Natural killer cell (primary cell): ENCODE data around the gene FOCAD. TPM values are rescaled to one million over a fixed set of nuclear protein-coding genes. Genes with fewer than 3 reads are reported as not detected.

Experiments used
- ATAC-seq, 3 donors: fragments of 150-1000 bp in 2 of 3; fragments of 200-7000 bp in 1 of 3; cut with Tn5 transposase; 1 replicate in 1 of 3; 2 replicates in 2 of 3; pipeline ENCODE4 v1.10.0; 2021; ENCODE audit warnings: mild to moderate bottlenecking in 2 of 3, moderate library complexity in 2 of 3
- DNase-seq, 2 donors: peaks; one replicate each; pipeline versions ENCODE4 v3.0.0 to v3.0.0-alpha.2; 2013 to 2021; ENCODE audit warnings: mixed read lengths in 1 of 2
- H3K27ac ChIP-seq: one replicate; pipeline ENCODE4 v1.5.1; 2013; ENCODE audit warnings: mild to moderate bottlenecking, low read length
- H3K27me3 ChIP-seq: one replicate; pipeline ENCODE4 v1.6.1; 2013; ENCODE audit warnings: low read length; ENCODE audit not compliant: control insufficient read depth, insufficient read depth
- H3K36me3 ChIP-seq: one replicate; pipeline ENCODE4 v1.6.1; 2013; ENCODE audit warnings: low read length; ENCODE audit not compliant: control insufficient read depth, insufficient read depth
- H3K4me1 ChIP-seq: one replicate; pipeline ENCODE4 v1.6.1; 2013; ENCODE audit warnings: low read length; ENCODE audit not compliant: control insufficient read depth, insufficient read depth
- H3K4me3 ChIP-seq: one replicate; pipeline ENCODE4 v1.5.1; 2013; ENCODE audit warnings: low read length
- H3K9me3 ChIP-seq: one replicate; pipeline ENCODE4 v1.6.1; 2013; ENCODE audit warnings: low read length; ENCODE audit not compliant: control insufficient read depth, insufficient read depth
- H3K27ac Mint-ChIP-seq, 2 donors: one replicate each; pipeline ENCODE4 v1.8.0; 2022; ENCODE audit warnings: mild to moderate bottlenecking in 2 of 2, mixed read lengths in 2 of 2, moderate library complexity in 1 of 2
- H3K27me3 Mint-ChIP-seq, 2 donors: one replicate each; pipeline ENCODE4 v1.8.0; 2022; ENCODE audit warnings: low read depth in 2 of 2, mixed read lengths in 2 of 2
- H3K36me3 Mint-ChIP-seq: one replicate; pipeline ENCODE4 v1.8.0; 2022; ENCODE audit warnings: mixed read lengths
- H3K4me1 Mint-ChIP-seq, 2 donors: one replicate each; pipeline ENCODE4 v1.8.0; 2022; ENCODE audit warnings: mixed read lengths in 2 of 2
- H3K4me3 Mint-ChIP-seq: one replicate; pipeline ENCODE4 v1.8.0; 2022; ENCODE audit warnings: mild to moderate bottlenecking, moderate library complexity, mixed read lengths
- H3K9me3 Mint-ChIP-seq, 2 donors: one replicate each; pipeline ENCODE4 v1.8.0; 2022; ENCODE audit warnings: mixed read lengths in 2 of 2
- CTCF ChIP-seq: fragments of 200-600 bp; IDR thresholded peaks from one replicate; pipeline ENCODE4 v1.8.0; 2022; ENCODE audit warnings: antibody characterized with exemption
- WGBS: methylation state at CpG from one replicate; pipeline ENCODE4 v1.1.7; 2013; ENCODE audit warnings: missing lambda C conversion rate; ENCODE audit not compliant: insufficient coverage; 5-methylcytosine and 5-hydroxymethylcytosine counted together
- intact Hi-C: fragments of 100-400 bp; cut with micrococcal nuclease; formaldehyde crosslinking; loops from one replicate; pipeline ENCODE4 v1.14.2; 2022
- total RNA-seq, 4 donors: library from RNA; stranded (reverse); fragments of 120-200 nt in 1 of 4; gene quantifications; one replicate each; pipeline versions ENCODE4 v1.2.3 to v1.2.4, GENCODE V29; 2013 to 2022

The FOCAD gene
- total RNA-seq, 3 donors from 2014 or later (not counting 1 experiment from before 2014, with no cell fraction given), result 15.1 to 27.6 (median 18.8) TPM

GRCh38 chr9:20908461-20908860 lies 224.4 kb downstream of the FOCAD start:
- H3K27ac ChIP-seq, result no peak overlapping the region
- TF ChIP-seq CTCF, result no peak
- no peaks in the 10 kb centered on the region for H3K27me3 ChIP-seq
- H3K4me1 Mint-ChIP-seq, result no peaks in the 10 kb centered on the region
- H3K9me3 Mint-ChIP-seq, result no peaks in the 10 kb centered on the region
- H3K4me1 ChIP-seq, result no peaks in the 10 kb centered on the region
- DNase-seq, result no peak
- ATAC-seq, result no peak
- no peaks in the 10 kb centered on the region for H3K9me3 ChIP-seq
- no peak overlapping the region for H3K4me3 Mint-ChIP-seq
- H3K4me3 ChIP-seq, result no peak overlapping the region
- H3K27me3 Mint-ChIP-seq, result no peaks in the 10 kb centered on the region
- intact Hi-C loops, result no loop called here
- 69% methylated on average over 2 of the region's 2 CpGs for WGBS
- peaks cover 6% of the 10 kb centered on the region for H3K36me3 Mint-ChIP-seq
- H3K27ac Mint-ChIP-seq, result no peak overlapping the region
- H3K36me3 ChIP-seq, result no peaks in the 10 kb centered on the region

GRCh38 chr9:20914556-20914955 lies 230.5 kb downstream of the FOCAD start:
- no peaks in the 10 kb centered on the region for H3K9me3 Mint-ChIP-seq
- no peak for ATAC-seq
- no peaks in the 10 kb centered on the region for H3K27me3 Mint-ChIP-seq
- peaks cover 6% of the 10 kb centered on the region for H3K36me3 Mint-ChIP-seq
- H3K9me3 ChIP-seq, result no peaks in the 10 kb centered on the region
- over 99% methylated on average over 6 of the region's 6 CpGs for WGBS
- H3K4me3 ChIP-seq, result no peak overlapping the region
- intact Hi-C loops, result no loop called here
- no peak overlapping the region for H3K27ac ChIP-seq
- no peaks in the 10 kb centered on the region for H3K4me1 ChIP-seq
- peaks cover 2% of the 10 kb centered on the region for H3K36me3 ChIP-seq
- H3K27ac Mint-ChIP-seq, result no peak overlapping the region
- TF ChIP-seq CTCF, result no peak
- no peak for DNase-seq
- no peaks in the 10 kb centered on the region for H3K4me1 Mint-ChIP-seq
- H3K4me3 Mint-ChIP-seq, result no peak overlapping the region
- no peaks in the 10 kb centered on the region for H3K27me3 ChIP-seq

- Histone ChIP-seq H3K36me3 (peaks cover 3% of the 10 kb centered on the region), H3K4me3 (no peak overlapping the region), H3K4me1 (no peaks in the 10 kb centered on the region), H3K27ac (no peak overlapping the region), H3K27me3 (no peaks in the 10 kb centered on the region), H3K9me3 (no peaks in the 10 kb centered on the region)
- DNase-seq, result no peak
- ATAC-seq, result no peak
- intact Hi-C loops, result no loop called here
- Mint-ChIP-seq H3K4me1 (no peaks in the 10 kb centered on the region), H3K27ac (no peak overlapping the region), H3K4me3 (no peak overlapping the region), H3K9me3 (no peaks in the 10 kb centered on the region), H3K27me3 (no peaks in the 10 kb centered on the region), H3K36me3 (no peaks in the 10 kb centered on the region)
- WGBS, result 71% methylated on average over 1 of the region's 1 CpG
- TF ChIP-seq CTCF, result no peak
Measured at GRCh38 chr9:20921362-20921761, 237.3 kb downstream of the FOCAD start.

- no peak overlapping the region for H3K27ac Mint-ChIP-seq
- intact Hi-C loops, result no loop called here
- Histone ChIP-seq H3K36me3 (peaks cover 2% of the 10 kb centered on the region), H3K4me1 (no peaks in the 10 kb centered on the region), H3K27ac (no peak overlapping the region), H3K27me3 (no peaks in the 10 kb centered on the region), H3K4me3 (no peak overlapping the region), H3K9me3 (no peaks in the 10 kb centered on the region)
- H3K9me3 Mint-ChIP-seq, result no peaks in the 10 kb centered on the region
- H3K27me3 Mint-ChIP-seq, result no peaks in the 10 kb centered on the region
- 100% methylated on average over 1 of the region's 1 CpG for WGBS
- DNase-seq (no peak), ATAC-seq (no peak)
- TF ChIP-seq CTCF, result no peak
- H3K36me3 Mint-ChIP-seq, result no peaks in the 10 kb centered on the region
- no peaks in the 10 kb centered on the region for H3K4me1 Mint-ChIP-seq
- no peak overlapping the region for H3K4me3 Mint-ChIP-seq
Measured at GRCh38 chr9:20925256-20926045, 241.4 kb downstream of the FOCAD start.
